ENCODE measurements around the gene DENND2C.
A peak's percentile ranks its signal among the peaks of the same experiment; 100 is the strongest.
"Not testable (repeated sequence)": the region's sequence is repeated elsewhere in the genome, so short reads cannot be mapped to it uniquely, and the experiment has no call there.

DENND2C gene

DNA sequence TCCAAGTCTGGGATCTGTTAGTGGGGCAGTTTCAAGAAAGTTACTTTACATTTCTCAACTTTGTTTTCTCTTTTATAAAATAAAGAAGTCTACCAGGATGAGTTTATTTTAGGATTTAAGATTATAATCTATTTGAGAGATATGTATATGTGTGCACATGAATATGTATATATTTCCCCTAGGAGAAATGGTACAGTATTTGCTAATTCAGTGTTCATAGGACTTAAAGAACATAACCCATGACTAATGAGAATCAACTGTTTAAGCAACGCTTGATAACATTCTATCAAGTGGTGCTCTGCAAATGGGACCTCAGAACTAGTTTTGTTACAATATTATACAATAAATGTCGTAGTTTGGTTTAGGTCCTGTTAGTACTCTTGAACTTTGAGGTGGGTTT is 95.5 kb downstream of the DENND2C start:
- H3K27me3 ChIP-seq, result no peaks in the 10 kb centered on the region
- no peaks in the 10 kb centered on the region for H3K9me3 ChIP-seq
- H3K4me1 ChIP-seq, result no peaks in the 10 kb centered on the region
- DNase-seq, result no peak
- TF ChIP-seq, protein P1, sequence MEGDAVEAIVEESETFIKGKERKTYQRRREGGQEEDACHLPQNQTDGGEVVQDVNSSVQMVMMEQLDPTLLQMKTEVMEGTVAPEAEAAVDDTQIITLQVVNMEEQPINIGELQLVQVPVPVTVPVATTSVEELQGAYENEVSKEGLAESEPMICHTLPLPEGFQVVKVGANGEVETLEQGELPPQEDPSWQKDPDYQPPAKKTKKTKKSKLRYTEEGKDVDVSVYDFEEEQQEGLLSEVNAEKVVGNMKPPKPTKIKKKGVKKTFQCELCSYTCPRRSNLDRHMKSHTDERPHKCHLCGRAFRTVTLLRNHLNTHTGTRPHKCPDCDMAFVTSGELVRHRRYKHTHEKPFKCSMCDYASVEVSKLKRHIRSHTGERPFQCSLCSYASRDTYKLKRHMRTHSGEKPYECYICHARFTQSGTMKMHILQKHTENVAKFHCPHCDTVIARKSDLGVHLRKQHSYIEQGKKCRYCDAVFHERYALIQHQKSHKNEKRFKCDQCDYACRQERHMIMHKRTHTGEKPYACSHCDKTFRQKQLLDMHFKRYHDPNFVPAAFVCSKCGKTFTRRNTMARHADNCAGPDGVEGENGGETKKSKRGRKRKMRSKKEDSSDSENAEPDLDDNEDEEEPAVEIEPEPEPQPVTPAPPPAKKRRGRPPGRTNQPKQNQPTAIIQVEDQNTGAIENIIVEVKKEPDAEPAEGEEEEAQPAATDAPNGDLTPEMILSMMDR (IDR thresholded peaks at IDR 0.05; ENCODE audit: low read depth, low read length), result no peak
- H3K36me3 ChIP-seq, result peaks cover 41% of the 10 kb centered on the region
- no peak overlapping the region for H3K4me3 ChIP-seq (ENCODE audit: low read depth, low read length)

DNA sequence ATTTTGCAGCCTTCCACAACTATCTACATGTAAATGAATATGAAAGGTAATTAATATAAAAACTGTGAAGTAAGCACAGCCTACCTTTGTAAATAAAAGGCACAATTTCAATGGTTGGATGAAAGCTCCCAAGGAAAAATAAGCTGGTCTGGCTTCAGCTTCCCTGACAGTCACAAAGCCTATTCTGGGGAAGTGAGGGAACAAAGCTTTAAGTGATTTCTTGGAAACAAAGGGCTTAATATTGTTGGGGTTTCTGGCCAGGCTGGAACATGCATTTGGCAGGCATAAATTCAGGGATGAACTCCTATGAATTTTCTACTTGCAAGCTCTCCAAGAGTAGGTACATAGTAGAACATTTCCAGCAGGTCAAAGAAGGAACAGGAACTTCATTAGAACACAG is 105.7 kb downstream of the DENND2C start:
- TF ChIP-seq, protein P1 (IDR thresholded peaks at IDR 0.05; ENCODE audit: low read depth, low read length), result no peak
- Histone ChIP-seq H3K9me3 (no peaks in the 10 kb centered on the region), H3K4me1 (no peaks in the 10 kb centered on the region), H3K4me3 (ENCODE audit: low read depth, low read length) (no peak overlapping the region), H3K27me3 (no peaks in the 10 kb centered on the region), H3K36me3 (peaks cover 21% of the 10 kb centered on the region)
- DNase-seq, result no peak

DNA sequence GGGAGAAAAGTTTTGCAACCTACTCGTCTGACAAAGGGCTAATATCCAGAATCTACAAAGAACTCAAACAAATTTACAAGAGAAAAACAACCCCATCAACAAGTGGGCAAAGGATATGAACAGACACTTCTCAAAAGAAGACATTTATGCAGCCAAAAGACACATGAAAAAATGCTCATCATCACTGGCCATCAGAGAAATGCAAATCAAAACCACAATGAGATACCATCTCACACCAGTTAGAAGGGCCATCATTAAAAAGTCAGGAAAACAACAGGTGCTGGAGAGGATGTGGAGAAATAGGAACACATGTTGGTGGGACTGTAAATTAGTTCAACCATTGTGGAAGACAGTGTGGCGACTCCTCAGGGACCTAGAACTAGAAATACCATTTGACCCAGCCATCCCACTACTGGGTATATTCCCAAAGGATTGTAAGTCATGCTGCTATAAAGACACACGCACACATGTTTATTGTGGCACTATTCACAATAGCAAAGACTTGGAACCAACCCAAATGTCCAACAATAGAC is 106.8 kb downstream of the DENND2C start:
- DNase-seq; H3K27me3 ChIP-seq; H3K4me1 ChIP-seq; H3K9me3 ChIP-seq; H3K4me3 ChIP-seq (ENCODE audit: low read depth, low read length): not testable (repeated sequence)
- peaks cover 20% of the 10 kb centered on the region for H3K36me3 ChIP-seq

DNA sequence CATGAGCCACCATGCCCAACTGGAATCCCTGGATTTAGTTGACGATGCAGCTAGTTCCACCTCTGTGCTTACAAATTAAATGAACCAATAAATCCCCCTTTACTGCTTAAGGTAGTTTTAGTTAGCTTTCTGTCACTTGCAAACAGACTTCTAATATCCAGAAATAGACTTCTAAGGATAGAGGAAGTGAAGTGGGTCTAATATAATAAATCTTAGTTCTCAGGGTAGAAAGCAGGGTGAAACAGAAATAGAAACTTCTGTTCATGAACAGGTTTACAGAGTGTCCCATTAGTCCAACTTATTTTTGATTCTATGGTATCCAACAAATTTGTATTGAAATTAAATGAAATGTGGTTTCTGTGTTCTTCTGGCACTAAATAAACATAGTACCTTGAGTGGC is 108.5 kb downstream of the DENND2C start:
- peaks cover 10% of the 10 kb centered on the region for H3K36me3 ChIP-seq
- no peaks in the 10 kb centered on the region for H3K27me3 ChIP-seq
- H3K4me3 ChIP-seq (ENCODE audit: low read depth, low read length), result no peak overlapping the region
- no peaks in the 10 kb centered on the region for H3K4me1 ChIP-seq
- no peak for DNase-seq
- H3K9me3 ChIP-seq, result no peaks in the 10 kb centered on the region
- TF ChIP-seq, protein P1 (IDR thresholded peaks at IDR 0.05; ENCODE audit: low read depth, low read length), result no peak

DNA sequence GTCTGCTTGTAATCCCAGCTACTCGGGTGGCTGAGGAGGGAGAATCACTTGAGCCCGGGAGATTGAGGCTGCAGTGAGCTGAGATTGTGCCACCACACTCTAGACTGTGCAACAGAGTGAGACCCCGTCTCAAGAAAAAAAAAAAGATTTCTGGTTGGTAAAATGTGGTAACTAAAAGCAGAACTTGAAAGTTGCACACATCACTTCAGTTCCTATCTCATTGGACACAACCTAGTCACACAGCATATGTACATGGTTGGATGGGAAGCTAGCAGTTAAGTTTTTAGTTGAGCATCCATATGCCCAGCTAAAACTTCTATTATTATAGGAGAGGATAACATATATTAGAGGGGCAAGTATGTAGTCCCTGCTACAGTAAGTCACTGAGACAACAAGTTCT is 110.5 kb downstream of the DENND2C start:
- Histone ChIP-seq H3K36me3 (no peaks in the 10 kb centered on the region), H3K9me3 (no peaks in the 10 kb centered on the region), H3K4me1 (no peaks in the 10 kb centered on the region), H3K4me3 (ENCODE audit: low read depth, low read length) (no peak overlapping the region), H3K27me3 (no peaks in the 10 kb centered on the region)
- TF ChIP-seq, protein P1 (IDR thresholded peaks at IDR 0.05; ENCODE audit: low read depth, low read length), result no peak
- DNase-seq, result no peak

DNA sequence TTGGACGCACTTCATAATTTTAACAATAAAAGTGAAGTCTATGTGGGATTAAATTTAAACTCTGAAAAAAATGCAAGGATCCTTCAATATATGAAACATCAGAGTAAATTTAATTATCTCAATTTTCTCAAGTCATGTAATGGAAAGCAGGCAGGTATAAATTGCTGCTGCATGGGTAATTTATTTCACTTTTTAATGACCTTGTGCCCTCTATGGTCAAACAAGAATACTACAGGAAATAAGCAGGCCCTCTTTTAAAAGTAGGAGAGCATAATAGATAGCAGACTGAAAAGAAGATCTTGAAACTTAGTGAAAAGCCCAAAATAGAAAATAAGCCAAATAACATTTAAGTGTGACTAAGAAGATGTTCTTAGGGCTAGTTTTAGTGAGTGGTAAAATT is 111.3 kb downstream of the DENND2C start:
- no peaks in the 10 kb centered on the region for H3K9me3 ChIP-seq
- no peaks in the 10 kb centered on the region for H3K36me3 ChIP-seq
- no peak overlapping the region for H3K4me3 ChIP-seq (ENCODE audit: low read depth, low read length)
- H3K27me3 ChIP-seq, result no peaks in the 10 kb centered on the region
- no peak for DNase-seq
- H3K4me1 ChIP-seq, result no peaks in the 10 kb centered on the region
- TF ChIP-seq, protein P1 (IDR thresholded peaks at IDR 0.05; ENCODE audit: low read depth, low read length), result peak; percentile 44

DNA sequence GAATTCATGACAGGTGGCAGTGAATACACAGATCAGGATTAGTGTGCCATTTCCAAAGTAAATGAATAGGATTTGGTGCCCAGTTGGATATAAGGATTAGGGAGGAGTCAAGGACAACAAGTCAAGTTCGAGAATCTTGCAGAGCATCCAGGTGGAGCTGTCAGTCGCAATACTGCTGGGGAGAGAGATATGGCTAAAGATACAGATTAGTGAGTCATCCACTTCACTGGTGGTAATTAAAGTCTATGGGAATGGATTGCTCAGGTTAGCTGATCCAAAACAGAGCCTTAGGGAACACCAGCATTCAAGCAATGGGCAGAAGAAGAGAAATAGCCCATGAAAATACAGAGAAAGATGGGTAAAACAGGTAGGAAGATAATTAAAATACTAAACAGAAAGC is 115.3 kb downstream of the DENND2C start:
- no peaks in the 10 kb centered on the region for H3K36me3 ChIP-seq
- TF ChIP-seq, protein P1 (IDR thresholded peaks at IDR 0.05; ENCODE audit: low read depth, low read length), result no peak
- no peak for DNase-seq
- no peaks in the 10 kb centered on the region for H3K4me1 ChIP-seq
- H3K9me3 ChIP-seq, result no peaks in the 10 kb centered on the region
- H3K27me3 ChIP-seq, result no peaks in the 10 kb centered on the region
- H3K4me3 ChIP-seq (ENCODE audit: low read depth, low read length), result no peak overlapping the region

Measured in BE2C (cell line).